Sigmoid colon (tissue), 3 donors: ENCODE data around the gene DYNLL2.

Source experiments
- CTCF ChIP-seq, 4 experiments: fragments of 450-650 bp in 3 of 4; fragments of 200-600 bp in 1 of 4; IDR thresholded peaks; one replicate each; pipeline ENCODE4 v1.5.1; 2016 to 2019; ENCODE audit warnings: antibody characterized with exemption in 4 of 4, mild to moderate bottlenecking in 3 of 4, moderate library complexity in 2 of 4
- POLR2A ChIP-seq, 2 donors: fragments of 450-650 bp; IDR thresholded peaks; one replicate each; pipeline ENCODE4 v1.6.1; 2016; ENCODE audit warnings: antibody characterized with exemption in 2 of 2, mild to moderate bottlenecking in 2 of 2, moderate library complexity in 2 of 2

GRCh38 chr17:58127846-58128245 is 44.6 kb downstream of the DYNLL2 start:
- TF ChIP-seq CTCF (IDR thresholded peaks at IDR 0.05): no peak
- TF ChIP-seq POLR2A (IDR thresholded peaks at IDR 0.05): no peak
